Dedifferentiated amniotic fluid mesenchymal stem cell (primary cell): Measurements from ENCODE around the gene ZNF106.

Experiments used
- DNase-seq: peaks from one replicate; pipeline ENCODE4 v3.0.0-alpha.2; 2016; ENCODE audit errors: extremely low spot score

Gene ZNF106

GRCh38 chr15:42474827-42475226, 16.1 kb downstream of the ZNF106 start:
- DNase-seq = no peak

GRCh38 chr15:42471002-42471401, 19.9 kb downstream of the ZNF106 start:
- DNase-seq = no peak

GRCh38 chr15:42465520-42466259, 25.3 kb downstream of the ZNF106 start:
- peak; percentile 12 for DNase-seq

- DNase-seq = peak; percentile 13
These were observed 29.7 kb downstream of the ZNF106 start for GRCh38 chr15:42461261-42461660.

GRCh38 chr15:42457445-42458442, 33.2 kb downstream of the ZNF106 start:
- peak; percentile 94 for DNase-seq

GRCh38 chr15:42456971-42457370, 34.0 kb downstream of the ZNF106 start:
- DNase-seq = peak; percentile 41

- DNase-seq = no peak
These were observed 34.4 kb downstream of the ZNF106 start for GRCh38 chr15:42456531-42456930.

- no peak for DNase-seq
These were observed 37.1 kb downstream of the ZNF106 start for GRCh38 chr15:42453826-42454225.

GRCh38 chr15:42450425-42450790, 40.5 kb downstream of the ZNF106 start:
- no peak for DNase-seq

GRCh38 chr15:42449770-42450424, 41.0 kb downstream of the ZNF106 start:
- DNase-seq = no peak

GRCh38 chr15:42448281-42448680, 42.7 kb downstream of the ZNF106 start:
- DNase-seq = no peak

- DNase-seq = no peak
These were observed 43.3 kb downstream of the ZNF106 start for GRCh38 chr15:42447599-42447998.

- DNase-seq = no peak
These were observed 45.4 kb downstream of the ZNF106 start for GRCh38 chr15:42445551-42445950.

- no peak for DNase-seq
These were observed 46.4 kb downstream of the ZNF106 start for GRCh38 chr15:42444415-42445063.

- DNase-seq = peak; percentile 95
These were observed 63.3 kb downstream of the ZNF106 start for GRCh38 chr15:42427429-42428223.

- no peak for DNase-seq
These were observed 69.6 kb downstream of the ZNF106 start for GRCh38 chr15:42421376-42421775.

- no peak for DNase-seq
These were observed 71.6 kb downstream of the ZNF106 start for GRCh38 chr15:42419369-42419768.

GRCh38 chr15:42413920-42414319, 77.0 kb downstream of the ZNF106 start:
- no peak for DNase-seq

GRCh38 chr15:42411884-42412283, 79.1 kb downstream of the ZNF106 start:
- DNase-seq = no peak

- DNase-seq = no peak
These were observed 81.9 kb downstream of the ZNF106 start for GRCh38 chr15:42409011-42409410.

- no peak for DNase-seq
These were observed 82.8 kb downstream of the ZNF106 start for GRCh38 chr15:42408178-42408577.
